ENCODE measurements around the gene METTL6.

DNA sequence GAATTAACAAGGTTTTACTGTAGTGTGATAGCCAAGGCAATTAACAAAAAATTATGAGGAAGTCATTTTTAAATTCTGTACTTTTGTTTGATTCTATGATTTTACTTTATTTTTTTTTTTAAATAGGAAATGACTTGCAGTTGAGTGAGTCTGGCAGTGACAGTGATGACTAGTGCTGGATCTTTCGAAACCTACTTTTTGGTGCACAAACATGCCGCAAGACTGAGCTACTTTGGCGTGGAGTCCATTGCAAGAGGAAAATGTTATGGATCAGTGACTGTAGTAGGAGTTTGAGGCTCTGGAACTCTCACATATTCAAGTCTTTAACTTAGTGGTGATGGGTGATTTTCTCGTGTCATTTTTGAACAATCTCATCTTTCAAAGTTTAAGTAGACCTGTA is 11.6 kb upstream of the METTL6 start:
- TF ChIP-seq, protein P1, sequence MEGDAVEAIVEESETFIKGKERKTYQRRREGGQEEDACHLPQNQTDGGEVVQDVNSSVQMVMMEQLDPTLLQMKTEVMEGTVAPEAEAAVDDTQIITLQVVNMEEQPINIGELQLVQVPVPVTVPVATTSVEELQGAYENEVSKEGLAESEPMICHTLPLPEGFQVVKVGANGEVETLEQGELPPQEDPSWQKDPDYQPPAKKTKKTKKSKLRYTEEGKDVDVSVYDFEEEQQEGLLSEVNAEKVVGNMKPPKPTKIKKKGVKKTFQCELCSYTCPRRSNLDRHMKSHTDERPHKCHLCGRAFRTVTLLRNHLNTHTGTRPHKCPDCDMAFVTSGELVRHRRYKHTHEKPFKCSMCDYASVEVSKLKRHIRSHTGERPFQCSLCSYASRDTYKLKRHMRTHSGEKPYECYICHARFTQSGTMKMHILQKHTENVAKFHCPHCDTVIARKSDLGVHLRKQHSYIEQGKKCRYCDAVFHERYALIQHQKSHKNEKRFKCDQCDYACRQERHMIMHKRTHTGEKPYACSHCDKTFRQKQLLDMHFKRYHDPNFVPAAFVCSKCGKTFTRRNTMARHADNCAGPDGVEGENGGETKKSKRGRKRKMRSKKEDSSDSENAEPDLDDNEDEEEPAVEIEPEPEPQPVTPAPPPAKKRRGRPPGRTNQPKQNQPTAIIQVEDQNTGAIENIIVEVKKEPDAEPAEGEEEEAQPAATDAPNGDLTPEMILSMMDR (IDR thresholded peaks at IDR 0.05): no peak
- TF ChIP-seq POLR2AphosphoS5 (IDR thresholded peaks at IDR 0.05; ENCODE audit: insufficient read depth in 1 of 2, low read depth in 1 of 2) (no peak), POLR2A (IDR thresholded peaks at IDR 0.05) (no peak)
